SHP77 treated with DMSO at 0.1 percent for 48 hours (cell line): Measurements from ENCODE around the gene PCDH17.
A peak's percentile ranks its signal among the peaks of the same experiment; 100 is the strongest.

Experiments used
- DNase-seq: peaks from one replicate; lab custom pipeline; 2025; lab: John Stamatoyannopoulos, UW

Gene PCDH17

GRCh38 chr13:57726981-57727380 lies 95.4 kb downstream of the PCDH17 start:
- DNase-seq, result no peak

- DNase-seq, result no peak
Measured at GRCh38 chr13:57734306-57734705, 102.8 kb downstream of the PCDH17 start.

- peak; percentile 9 for DNase-seq
Measured at GRCh38 chr13:57739089-57739488, 107.5 kb downstream of the PCDH17 start.

GRCh38 chr13:57739543-57740190 lies 108.1 kb downstream of the PCDH17 start:
- no peak for DNase-seq

- no peak for DNase-seq
Measured at GRCh38 chr13:57740719-57741118, 109.2 kb downstream of the PCDH17 start.

- DNase-seq, result no peak
Measured at GRCh38 chr13:57748096-57748495, 116.6 kb downstream of the PCDH17 start.

- DNase-seq, result no peak
Measured at GRCh38 chr13:57760951-57761350, 129.4 kb downstream of the PCDH17 start.

- no peak for DNase-seq
Measured at GRCh38 chr13:57763689-57764088, 132.1 kb downstream of the PCDH17 start.
